ENCODE data around the gene NDRG2.

Gene NDRG2

DNA sequence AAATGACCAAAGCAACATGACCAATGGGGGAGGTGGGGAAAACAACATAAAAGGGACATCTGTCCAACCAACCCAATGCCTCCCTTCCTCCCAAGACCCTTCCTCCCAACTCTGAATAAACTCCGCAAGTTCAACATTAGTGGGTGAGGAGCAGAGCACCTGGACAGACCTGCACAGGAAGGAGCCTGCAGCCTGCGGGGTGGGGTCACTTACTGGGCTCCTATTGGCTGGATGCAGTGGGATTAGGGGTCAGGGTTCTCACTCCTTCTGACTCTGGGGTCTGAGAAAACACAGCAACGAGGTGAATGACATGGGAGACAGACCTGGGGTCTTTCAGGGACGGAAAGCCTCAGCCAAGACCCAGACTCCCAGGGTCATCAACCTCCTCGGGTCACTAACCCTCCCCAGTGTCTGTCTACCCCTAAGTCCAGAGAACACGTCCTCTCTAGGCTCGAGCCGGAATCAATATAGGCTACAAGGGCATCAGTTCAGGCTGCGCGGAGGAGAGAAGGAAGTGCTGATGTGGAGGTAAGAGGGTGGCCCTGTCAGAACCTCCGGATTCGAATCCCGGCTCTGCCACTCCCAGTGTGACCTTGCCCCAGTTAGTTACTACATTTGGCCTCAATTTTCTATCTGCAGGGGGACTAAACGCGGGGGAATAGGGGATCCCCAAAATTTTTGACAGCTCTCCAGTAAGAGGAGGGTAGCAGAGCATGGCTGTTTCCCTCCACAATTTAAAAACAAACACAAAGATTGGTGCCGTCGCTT is 860 bp downstream of the NDRG2 start:
- peak overlapping the region; percentile 74; the same call in 1 of the 2 replicates for H3K27ac ChIP-seq (ENCODE audit: extremely low read depth, low read depth, low read length)
- H3K36me3 ChIP-seq (ENCODE audit: control insufficient read depth in 2 of 2, insufficient read depth in 1 of 2, low read length in 2 of 2): peaks cover 0 to 30% of the 10 kb centered on the region in 2 experiments; a peak in 2 of 3 replicates
- POLR2A ChIA-PET: interaction anchor here (1.0 kb wide), 1 partner anchor 9 kb away, joined by 5 read pairs; no protein-coding TSS in a partner anchor
- CTCF ChIA-PET: interaction anchor here (0.8 to 1.7 kb wide), 6 partner anchors 10 to 81 kb away, joined by 3 to 6 read pairs (median 4); no protein-coding TSS in a partner anchor
- H3K4me3 ChIP-seq (ENCODE audit: low read depth, low read length): peak overlapping the region; percentile 69
- no peak for TF ChIP-seq ZNF2 (tag by site-specific recombination; IDR thresholded peaks at IDR 0.05)
- peaks cover 10% of the 10 kb centered on the region; the same call in 1 of the 2 replicates for H3K4me1 ChIP-seq (ENCODE audit: control insufficient read depth, insufficient read depth, low read length)
- H3K9me3 ChIP-seq (ENCODE audit: control insufficient read depth, insufficient read depth, low read depth, low read length): no peaks in the 10 kb centered on the region

DNA sequence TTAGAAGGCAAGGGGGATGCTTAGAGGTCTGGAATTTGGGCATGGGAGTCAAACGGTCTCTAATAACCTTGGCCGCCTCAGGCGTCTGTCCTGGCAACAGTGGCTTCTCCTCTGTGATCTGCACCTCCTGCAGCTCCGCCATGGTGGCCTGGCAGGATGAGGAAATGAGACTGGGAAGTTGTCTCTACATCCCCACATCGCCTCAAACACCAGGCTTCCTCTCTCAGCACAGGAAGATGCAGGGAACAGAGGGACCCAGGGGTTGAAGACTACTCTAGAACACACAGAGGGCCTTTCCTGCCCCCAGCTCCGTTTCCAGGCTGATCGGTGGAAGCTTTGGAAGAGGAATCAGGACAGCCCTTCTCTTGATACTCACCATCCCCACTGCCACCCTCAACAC is 1.7 kb downstream of the NDRG2 start:
- ChIA-PET CTCF (interaction anchor here (0.6 to 1.7 kb wide), 8 partner anchors 9 to 154 kb away, joined by 3 to 6 read pairs (median 4); no protein-coding TSS in a partner anchor), POLR2A (no interaction called here)
- peaks cover 10% of the 10 kb centered on the region; the same call in 1 of the 2 replicates for H3K4me1 ChIP-seq (ENCODE audit: control insufficient read depth, insufficient read depth, low read length)

GRCh38 chr14:21022686-21023085 is 2.2 kb downstream of the NDRG2 start:
- peaks cover 0 to 43% of the 10 kb centered on the region in 2 experiments; a peak in 2 of 3 replicates for H3K36me3 ChIP-seq (ENCODE audit: control insufficient read depth in 2 of 2, insufficient read depth in 1 of 2, low read length in 2 of 2)
- no peak overlapping the region for H3K4me3 ChIP-seq (ENCODE audit: low read depth, low read length)
- no peaks in the 10 kb centered on the region for H3K9me3 ChIP-seq (ENCODE audit: control insufficient read depth, insufficient read depth, low read depth, low read length)
- H3K4me1 ChIP-seq (ENCODE audit: control insufficient read depth, insufficient read depth, low read length): peaks cover 10% of the 10 kb centered on the region; the same call in 1 of the 2 replicates
- H3K27ac ChIP-seq (ENCODE audit: extremely low read depth, low read depth, low read length): no peak overlapping the region
- CTCF ChIA-PET: interaction anchor here (0.6 to 1.6 kb wide), 5 partner anchors 8 to 153 kb away, joined by 3 to 6 read pairs (median 4); no protein-coding TSS in a partner anchor
- POLR2A ChIA-PET: no interaction called here
- TF ChIP-seq ZNF830 (tag by site-specific recombination; IDR thresholded peaks at IDR 0.05; ENCODE audit: low read depth): no peak
- no peak for TF ChIP-seq ZNF391 (tag by site-specific recombination; IDR thresholded peaks at IDR 0.05; ENCODE audit: borderline replicate concordance, low read depth)
- no peak for TF ChIP-seq ZNF211 (tag by site-specific recombination; IDR thresholded peaks at IDR 0.05; ENCODE audit: low read depth)
- TF ChIP-seq ZNF114 (tag by site-specific recombination; IDR thresholded peaks at IDR 0.05): no peak
- no peak for TF ChIP-seq ZSCAN5A (tag by site-specific recombination; IDR thresholded peaks at IDR 0.05)
- no peak for TF ChIP-seq SCRT2 (tag by site-specific recombination; IDR thresholded peaks at IDR 0.05)
- TF ChIP-seq ZNF777 (tag by site-specific recombination; IDR thresholded peaks at IDR 0.05; ENCODE audit: borderline replicate concordance): no peak
- TF ChIP-seq SP3 (tag by site-specific recombination; IDR thresholded peaks at IDR 0.05): no peak
- TF ChIP-seq ZNF558 (tag by site-specific recombination; IDR thresholded peaks at IDR 0.05): no peak

More for the DNA sequence above, 1.7 kb downstream of the NDRG2 start:
- H3K27ac ChIP-seq (ENCODE audit: extremely low read depth, low read depth, low read length): no peak overlapping the region
- peaks cover 0 to 38% of the 10 kb centered on the region in 2 experiments; a peak in 2 of 3 replicates for H3K36me3 ChIP-seq (ENCODE audit: control insufficient read depth in 2 of 2, insufficient read depth in 1 of 2, low read length in 2 of 2)
- H3K4me3 ChIP-seq (ENCODE audit: low read depth, low read length): no peak overlapping the region
- no peaks in the 10 kb centered on the region for H3K9me3 ChIP-seq (ENCODE audit: control insufficient read depth, insufficient read depth, low read depth, low read length)
- TF ChIP-seq ZNF48 (tag by site-specific recombination; IDR thresholded peaks at IDR 0.05): no peak
- TF ChIP-seq GLIS2 (tag by site-specific recombination; IDR thresholded peaks at IDR 0.05): no peak
- TF ChIP-seq ZNF660 (tag by site-specific recombination; IDR thresholded peaks at IDR 0.05): no peak
- TF ChIP-seq ZNF354C (tag by site-specific recombination; IDR thresholded peaks at IDR 0.05; ENCODE audit: borderline replicate concordance, low read depth): no peak
- TF ChIP-seq ZSCAN18 (tag by site-specific recombination; IDR thresholded peaks at IDR 0.05): no peak
- TF ChIP-seq ZNF174 (tag by site-specific recombination; IDR thresholded peaks at IDR 0.05): no peak
- TF ChIP-seq ZNF664 (tag by site-specific recombination; IDR thresholded peaks at IDR 0.05): no peak
- TF ChIP-seq OVOL3 (tag by site-specific recombination; IDR thresholded peaks at IDR 0.05): no peak
- no peak for TF ChIP-seq ZNF37A (tag by site-specific recombination; IDR thresholded peaks at IDR 0.05)
- TF ChIP-seq ZIC2 (tag by site-specific recombination; IDR thresholded peaks at IDR 0.05): no peak
- TF ChIP-seq ZNF514 (tag by site-specific recombination; IDR thresholded peaks at IDR 0.05): no peak
